ENCODE results near the gene LRRC17.

LRRC17 gene

GRCh38 chr7:102925976-102926782 is 13.4 kb downstream of the LRRC17 start:
- TF ChIP-seq, protein P1, sequence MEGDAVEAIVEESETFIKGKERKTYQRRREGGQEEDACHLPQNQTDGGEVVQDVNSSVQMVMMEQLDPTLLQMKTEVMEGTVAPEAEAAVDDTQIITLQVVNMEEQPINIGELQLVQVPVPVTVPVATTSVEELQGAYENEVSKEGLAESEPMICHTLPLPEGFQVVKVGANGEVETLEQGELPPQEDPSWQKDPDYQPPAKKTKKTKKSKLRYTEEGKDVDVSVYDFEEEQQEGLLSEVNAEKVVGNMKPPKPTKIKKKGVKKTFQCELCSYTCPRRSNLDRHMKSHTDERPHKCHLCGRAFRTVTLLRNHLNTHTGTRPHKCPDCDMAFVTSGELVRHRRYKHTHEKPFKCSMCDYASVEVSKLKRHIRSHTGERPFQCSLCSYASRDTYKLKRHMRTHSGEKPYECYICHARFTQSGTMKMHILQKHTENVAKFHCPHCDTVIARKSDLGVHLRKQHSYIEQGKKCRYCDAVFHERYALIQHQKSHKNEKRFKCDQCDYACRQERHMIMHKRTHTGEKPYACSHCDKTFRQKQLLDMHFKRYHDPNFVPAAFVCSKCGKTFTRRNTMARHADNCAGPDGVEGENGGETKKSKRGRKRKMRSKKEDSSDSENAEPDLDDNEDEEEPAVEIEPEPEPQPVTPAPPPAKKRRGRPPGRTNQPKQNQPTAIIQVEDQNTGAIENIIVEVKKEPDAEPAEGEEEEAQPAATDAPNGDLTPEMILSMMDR (IDR thresholded peaks at IDR 0.05) = no peak

DNA sequence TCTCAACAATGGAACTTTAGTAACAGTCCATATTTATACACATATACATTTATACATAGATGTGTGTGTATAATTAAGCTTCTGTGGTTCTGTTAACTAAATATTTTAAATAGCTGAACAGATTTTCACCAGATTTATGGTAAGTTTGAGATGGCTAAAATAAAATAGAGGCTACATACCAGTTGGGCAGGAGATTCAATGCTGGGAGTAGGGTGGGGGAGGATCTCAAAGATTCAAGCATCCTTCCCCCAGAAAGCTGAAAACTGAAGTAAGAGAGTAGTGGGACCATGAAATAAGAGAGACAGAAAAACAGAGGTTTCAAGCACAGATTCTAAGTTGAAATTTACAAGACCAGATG is 14.0 kb downstream of the LRRC17 start:
- TF ChIP-seq, protein P1 (IDR thresholded peaks at IDR 0.05) = no peak

GRCh38 chr7:102927312-102927933 is 14.6 kb downstream of the LRRC17 start:
- TF ChIP-seq, protein P1 (IDR thresholded peaks at IDR 0.05) = no peak

GRCh38 chr7:102931757-102932156 is 19.0 kb downstream of the LRRC17 start:
- TF ChIP-seq, protein P1 (IDR thresholded peaks at IDR 0.05) = no peak

DNA sequence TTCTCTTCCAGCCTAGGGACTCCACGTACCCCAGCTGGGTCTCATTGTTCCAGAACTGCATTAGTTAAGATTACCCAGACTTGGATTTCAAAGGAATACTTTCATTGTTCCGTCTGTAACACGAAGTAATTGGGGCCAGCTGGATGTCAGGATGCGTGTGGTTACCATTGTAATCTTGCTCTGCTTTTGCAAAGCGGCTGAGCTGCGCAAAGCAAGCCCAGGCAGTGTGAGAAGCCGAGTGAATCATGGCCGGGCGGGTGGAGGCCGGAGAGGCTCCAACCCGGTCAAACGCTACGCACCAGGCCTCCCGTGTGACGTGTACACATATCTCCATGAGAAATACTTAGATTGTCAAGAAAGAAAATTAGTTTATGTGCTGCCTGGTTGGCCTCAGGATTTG is 21.0 kb downstream of the LRRC17 start:
- TF ChIP-seq, protein P1 (IDR thresholded peaks at IDR 0.05) = no peak

DNA sequence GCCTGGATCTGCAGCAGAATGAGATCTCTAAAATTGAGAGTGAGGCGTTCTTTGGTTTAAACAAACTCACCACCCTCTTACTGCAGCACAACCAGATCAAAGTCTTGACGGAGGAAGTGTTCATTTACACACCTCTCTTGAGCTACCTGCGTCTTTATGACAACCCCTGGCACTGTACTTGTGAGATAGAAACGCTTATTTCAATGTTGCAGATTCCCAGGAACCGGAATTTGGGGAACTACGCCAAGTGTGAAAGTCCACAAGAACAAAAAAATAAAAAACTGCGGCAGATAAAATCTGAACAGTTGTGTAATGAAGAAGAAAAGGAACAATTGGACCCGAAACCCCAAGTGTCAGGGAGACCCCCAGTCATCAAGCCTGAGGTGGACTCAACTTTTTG is 21.4 kb downstream of the LRRC17 start:
- TF ChIP-seq, protein P1 (IDR thresholded peaks at IDR 0.05) = no peak

DNA sequence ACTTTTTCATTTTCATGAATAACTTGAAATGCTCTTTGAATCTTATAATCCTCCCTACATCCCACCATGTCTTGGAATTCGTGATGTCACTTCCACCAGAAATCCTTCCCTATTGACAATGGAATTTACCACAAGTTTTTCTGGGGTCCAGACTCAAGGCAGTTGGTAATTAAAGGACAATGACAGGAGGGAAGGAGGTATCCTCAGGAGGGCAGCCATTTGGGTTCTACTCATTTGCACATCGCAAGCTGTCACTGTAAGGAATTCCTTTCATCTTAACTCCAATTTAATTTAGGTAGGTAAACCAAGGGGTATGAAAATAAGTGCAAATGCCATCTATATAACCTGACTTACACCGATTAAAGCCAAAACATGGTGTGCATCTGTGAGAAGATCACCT is 21.9 kb downstream of the LRRC17 start:
- TF ChIP-seq, protein P1 (IDR thresholded peaks at IDR 0.05) = no peak
